ENCODE measurements around the gene GYPA. TPM values are rescaled to one million over a fixed set of nuclear protein-coding genes. Genes with fewer than 3 reads are reported as not detected.

Gene GYPA
- total RNA-seq, 1 experiment from 2014 or later = not detected

Other genes starting within 250 kb of the GYPA start
- not detected in 2 replicates for gene GYPE, start 235.2 kb downstream of the GYPA start, total RNA-seq (2014; rRNA removed)
- gene GYPB, start 121.3 kb downstream of the GYPA start, total RNA-seq (2014; rRNA removed) = not detected in 2 replicates

All from LHCN-M2 (cell line).